ENCODE measurements around the gene AQP4. TPM values are rescaled to one million over a fixed set of nuclear protein-coding genes. Genes with fewer than 3 reads are reported as not detected.
A peak's percentile ranks its signal among the peaks of the same experiment; 100 is the strongest.

Gene AQP4
- total and polyA plus RNA-seq, 2 experiments from 2014 or later: 0.12 TPM; not detected in 1

- Histone ChIP-seq H3K4me3 (no peak overlapping the region), H3K9me3 (ENCODE audit: low read depth) (no peaks in the 10 kb centered on the region), H3K27ac (no peak overlapping the region), H3K27me3 (peaks cover 33% of the 10 kb centered on the region), H3K36me3 (no peaks in the 10 kb centered on the region), H3K4me1 (ENCODE audit: low read depth) (peaks cover 9% of the 10 kb centered on the region)
- TF ChIP-seq CTCF (IDR thresholded peaks at IDR 0.05; ENCODE audit: low read depth, low read length): no peak
- DNase-seq (ENCODE audit: low read depth in 1 of 2, low spot score in 1 of 2): no peak
These were observed 1.5 kb downstream of the AQP4 start for GRCh38 chr18:26863921-26864497.

DNA sequence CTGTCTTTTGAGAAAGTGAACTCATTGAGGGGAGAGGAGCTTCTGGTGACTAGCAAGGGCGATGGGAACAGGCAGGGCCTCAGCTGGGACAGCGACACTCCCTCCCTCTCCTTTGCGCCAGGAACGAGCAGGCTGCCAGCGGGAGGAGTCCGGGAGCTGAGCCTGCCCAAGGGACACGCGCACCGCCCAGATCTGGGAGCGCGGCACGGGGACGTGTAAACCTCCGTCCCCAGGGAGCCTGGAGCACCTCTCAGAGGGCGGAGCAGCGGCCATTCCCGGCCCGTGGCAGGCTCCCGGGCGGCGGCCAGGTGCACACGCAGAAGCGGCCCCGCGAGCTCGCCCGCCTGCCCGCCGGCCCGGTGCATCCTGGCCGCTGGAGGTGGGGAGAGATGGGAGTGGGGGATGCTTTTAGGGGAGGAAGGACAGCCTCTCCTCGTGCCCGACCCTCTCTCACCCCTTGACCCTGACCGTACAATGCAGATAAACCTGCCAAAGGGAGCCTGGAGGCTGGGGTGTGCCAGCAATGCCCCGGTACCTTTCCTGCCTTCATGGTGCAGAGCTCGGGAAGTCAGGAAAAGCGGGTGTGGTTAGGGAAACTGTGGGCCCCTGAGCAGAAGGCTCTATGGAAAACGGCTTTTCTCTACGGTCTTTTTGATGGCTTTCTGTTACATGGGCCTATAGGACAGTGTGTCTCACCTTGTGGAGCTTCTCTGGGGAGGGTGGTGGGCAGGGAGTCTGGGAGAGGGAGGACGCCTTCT, 2.2 kb downstream of the AQP4 start:
- Histone ChIP-seq H3K36me3 (no peaks in the 10 kb centered on the region), H3K4me3 (peak overlapping the region; percentile 30), H3K4me1 (ENCODE audit: low read depth) (peaks cover 9% of the 10 kb centered on the region), H3K9me3 (ENCODE audit: low read depth) (no peaks in the 10 kb centered on the region), H3K27ac (no peak overlapping the region), H3K27me3 (peaks cover 33% of the 10 kb centered on the region)
- no peak for TF ChIP-seq CTCF (IDR thresholded peaks at IDR 0.05; ENCODE audit: low read depth, low read length)
- peak; percentile 3 to 78 for DNase-seq (ENCODE audit: low read depth in 1 of 2, low spot score in 1 of 2)

DNA sequence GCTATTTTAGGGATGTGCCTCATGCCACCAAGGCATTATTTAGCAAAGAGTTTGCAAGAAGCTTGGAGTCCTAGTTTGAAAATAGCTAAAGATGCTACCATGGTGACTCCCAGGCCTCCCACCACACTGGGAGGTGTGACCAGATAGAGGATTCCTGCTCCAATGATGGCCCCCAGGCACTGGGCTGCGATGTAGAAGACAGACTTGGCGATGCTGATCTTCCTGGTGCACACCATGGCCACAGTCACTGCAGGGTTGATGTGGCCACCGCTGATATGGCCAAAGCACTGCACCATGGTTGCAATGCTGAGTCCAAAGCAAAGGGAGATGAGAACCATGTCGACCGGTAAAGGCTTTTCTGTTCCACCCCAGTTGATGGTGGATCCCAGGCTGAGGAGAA, 3.4 kb downstream of the AQP4 start:
- TF ChIP-seq CTCF (IDR thresholded peaks at IDR 0.05; ENCODE audit: low read depth, low read length): no peak
- Histone ChIP-seq H3K9me3 (ENCODE audit: low read depth) (no peaks in the 10 kb centered on the region), H3K4me1 (ENCODE audit: low read depth) (peaks cover 9% of the 10 kb centered on the region), H3K4me3 (no peak overlapping the region), H3K36me3 (no peaks in the 10 kb centered on the region), H3K27ac (no peak overlapping the region), H3K27me3 (peaks cover 33% of the 10 kb centered on the region)
- no peak for DNase-seq (ENCODE audit: low read depth in 1 of 2, low spot score in 1 of 2)

- no peaks in the 10 kb centered on the region for H3K4me1 ChIP-seq (ENCODE audit: low read depth)
- H3K4me3 ChIP-seq: no peak overlapping the region
- H3K9me3 ChIP-seq (ENCODE audit: low read depth): no peaks in the 10 kb centered on the region
- no peak overlapping the region for H3K27ac ChIP-seq
- no peaks in the 10 kb centered on the region for H3K36me3 ChIP-seq
- no peak for TF ChIP-seq CTCF (IDR thresholded peaks at IDR 0.05; ENCODE audit: low read depth, low read length)
- no peak for DNase-seq (ENCODE audit: low read depth in 1 of 2, low spot score in 1 of 2)
- no peaks in the 10 kb centered on the region for H3K27me3 ChIP-seq
These were observed 11.1 kb downstream of the AQP4 start for GRCh38 chr18:26854292-26854881.

DNA sequence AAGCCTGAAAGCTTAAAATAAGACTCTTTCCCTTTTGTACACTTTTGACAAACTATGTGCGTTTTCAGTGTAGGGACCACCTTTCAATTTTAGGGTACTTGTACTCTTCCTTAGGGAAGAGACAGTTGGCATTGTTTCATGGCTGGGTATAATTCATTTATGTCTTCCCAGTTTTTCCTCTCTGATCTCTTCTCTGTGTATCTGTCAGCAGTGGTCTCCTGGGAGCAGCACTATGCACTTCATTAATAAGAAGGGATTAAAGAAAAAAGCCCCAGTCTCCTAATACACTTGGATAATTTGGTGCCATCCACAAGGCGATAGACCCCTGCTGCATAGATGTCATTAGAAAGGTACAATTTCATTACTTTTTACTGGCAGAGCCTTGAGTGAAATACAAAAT, 12.1 kb downstream of the AQP4 start:
- TF ChIP-seq CTCF (IDR thresholded peaks at IDR 0.05; ENCODE audit: low read depth, low read length): no peak

More for the DNA sequence above, 12.1 kb downstream of the AQP4 start:
- Histone ChIP-seq H3K36me3 (no peaks in the 10 kb centered on the region), H3K4me1 (ENCODE audit: low read depth) (no peaks in the 10 kb centered on the region), H3K9me3 (ENCODE audit: low read depth) (no peaks in the 10 kb centered on the region), H3K4me3 (no peak overlapping the region), H3K27me3 (no peaks in the 10 kb centered on the region), H3K27ac (no peak overlapping the region)
- DNase-seq (ENCODE audit: low read depth in 1 of 2, low spot score in 1 of 2): no peak
